B cell (primary cell): ENCODE measurements around the gene NCKAP5L. TPM values are rescaled to one million over a fixed set of nuclear protein-coding genes. Genes with fewer than 3 reads are reported as not detected.

Experiments
- ATAC-seq: fragments of 200-7000 bp; cut with Tn5 transposase; one replicate; pipeline ENCODE4 v1.10.0; 2021; ENCODE audit warnings: low read depth, mild to moderate bottlenecking, moderate number of reproducible peaks, moderate library complexity
- CTCF ChIA-PET: fragments of 350-600 bp; sonication (Branson Sonifier 250); formaldehyde crosslinking; loops from one replicate; lab custom pipeline; 2021; ENCODE audit warnings: antibody characterized with exemption, inconsistent platforms; lab: Charles Lee
- POLR2A ChIA-PET: fragments of 350-600 bp; sonication (Branson Sonifier 250); formaldehyde crosslinking; loops from one replicate; lab custom pipeline; 2021; ENCODE audit warnings: antibody characterized with exemption; lab: Charles Lee
- DNase-seq: peaks from one replicate; pipeline ENCODE4 v3.0.0; 2013
- H2AFZ ChIP-seq: 2 replicates; pipeline ENCODE4 v1.6.1; 2012; ENCODE audit warnings: mild to moderate bottlenecking, low read depth, low read length; ENCODE audit not compliant: insufficient read depth, poor library complexity, severe bottlenecking
- H3K27ac ChIP-seq, 2 donors: 1 replicate in 1 of 2; 2 replicates in 1 of 2; pipeline ENCODE4 v1.5.1; 2012 to 2013; ENCODE audit warnings: low read length in 2 of 2, mild to moderate bottlenecking in 2 of 2, moderate library complexity in 1 of 2
- H3K27me3 ChIP-seq, 4 experiments: fragments of 200-600 bp in 1 of 4; sonication (generic) in 1 of 4; replicated peaks in 1 of 4; 1 replicate in 2 of 4; 2 replicates in 2 of 4; pipeline versions ENCODE4 v1.6.1 to v1.7.0; 2013 to 2016; ENCODE audit warnings: low read length in 3 of 4, mild to moderate bottlenecking in 2 of 4, mixed read lengths in 1 of 4, moderate library complexity in 1 of 4; ENCODE audit not compliant: insufficient read depth in 4 of 4, control insufficient read depth in 3 of 4; ENCODE audit errors: control extremely low read depth in 1 of 4
- H3K36me3 ChIP-seq, 2 experiments: replicated peaks in 1 of 2; 1 replicate in 1 of 2; 2 replicates in 1 of 2; pipeline versions ENCODE4 v1.6.1 to v1.7.1; 2013; ENCODE audit warnings: low read length in 1 of 2; ENCODE audit not compliant: insufficient read depth in 2 of 2, control insufficient read depth in 1 of 2; ENCODE audit errors: control extremely low read depth in 1 of 2, extremely low read depth in 1 of 2
- H3K4me1 ChIP-seq, 2 donors: fragments of 200-600 bp in 1 of 2; sonication (generic) in 1 of 2; 1 replicate in 1 of 2; 2 replicates in 1 of 2; pipeline versions ENCODE4 v1.5.1 to v1.6.1; 2013 to 2017; ENCODE audit warnings: low read length in 2 of 2; ENCODE audit not compliant: control insufficient read depth in 2 of 2, insufficient read depth in 2 of 2
- H3K4me2 ChIP-seq: replicated peaks from 2 replicates; pipeline ENCODE3; 2012; ENCODE audit warnings: mild to moderate bottlenecking, low read depth, low read length; ENCODE audit not compliant: poor library complexity, severe bottlenecking
- H3K4me3 ChIP-seq, 5 experiments: fragments of 200-600 bp in 1 of 5; sonication (generic) in 1 of 5; 1 replicate in 3 of 5; 2 replicates in 2 of 5; pipeline versions ENCODE4 v1.5.1 to v1.7.0; 2011 to 2016; ENCODE audit warnings: low read length in 4 of 5, mild to moderate bottlenecking in 4 of 5, low read depth in 2 of 5, control low read depth in 1 of 5, moderate library complexity in 1 of 5; ENCODE audit not compliant: insufficient read depth in 1 of 5; ENCODE audit errors: control extremely low read depth in 1 of 5, extremely low read depth in 1 of 5
- H3K79me2 ChIP-seq: fragments of 200-600 bp; sonication (generic); one replicate; pipeline ENCODE4 v1.6.0; 2016; ENCODE audit warnings: low read length; ENCODE audit not compliant: control insufficient read depth, insufficient read depth
- H3K9ac ChIP-seq: fragments of 200-600 bp; sonication (generic); 2 replicates; pipeline ENCODE4 v1.6.1; 2017; ENCODE audit warnings: mild to moderate bottlenecking, low read length, moderate library complexity
- H3K9me3 ChIP-seq, 3 donors: one replicate each; pipeline versions ENCODE4 v1.6.1 to v1.7.1; 2013; ENCODE audit warnings: low read length in 2 of 3; ENCODE audit not compliant: control insufficient read depth in 2 of 3, insufficient read depth in 1 of 3; ENCODE audit errors: control extremely low read depth in 1 of 3
- H4K20me1 ChIP-seq: 2 replicates; pipeline ENCODE4 v1.6.0; 2012; ENCODE audit warnings: mild to moderate bottlenecking, low read length; ENCODE audit not compliant: insufficient read depth, control insufficient read depth, poor library complexity, severe bottlenecking
- H3K27ac Mint-ChIP-seq: one replicate; pipeline ENCODE4 v1.8.0; 2021; ENCODE audit warnings: mixed read lengths
- H3K27me3 Mint-ChIP-seq: one replicate; pipeline ENCODE4 v1.8.0; 2021; ENCODE audit warnings: mixed read lengths
- H3K4me1 Mint-ChIP-seq: one replicate; pipeline ENCODE4 v1.8.0; 2021; ENCODE audit warnings: mixed read lengths
- H3K4me3 Mint-ChIP-seq: one replicate; pipeline ENCODE4 v1.8.0; 2021; ENCODE audit warnings: mixed read lengths
- H3K9me3 Mint-ChIP-seq: one replicate; pipeline ENCODE4 v1.8.0; 2022; ENCODE audit warnings: mixed read lengths; ENCODE audit not compliant: insufficient read depth
- EZH2 ChIP-seq: IDR thresholded peaks from 2 replicates; pipeline ENCODE4 v1.6.1; 2012; ENCODE audit warnings: borderline replicate concordance, low read depth, mild to moderate bottlenecking, moderate library complexity, low read length; ENCODE audit not compliant: insufficient read depth, poor library complexity, severe bottlenecking
- WGBS: methylation state at CpG from one replicate; pipeline ENCODE4 v1.1.5; 2013; ENCODE audit warnings: missing lambda C conversion rate; ENCODE audit not compliant: insufficient coverage; 5-methylcytosine and 5-hydroxymethylcytosine counted together
- intact Hi-C: fragments of 100-400 bp; cut with micrococcal nuclease; formaldehyde crosslinking; loops from one replicate; pipeline ENCODE4 v1.10.0; 2022
- polyA plus RNA-seq: library from polyadenylated mRNA; depleted of rRNA; stranded (reverse); fragments of >200 nt; gene quantifications from 2 replicates; pipeline ENCODE4 v1.2.3, GENCODE V29; 2012
- total RNA-seq, 2 donors: library from RNA; stranded (reverse); fragments of 120-200 nt in 1 of 2; gene quantifications; 1 replicate in 1 of 2; 2 replicates in 1 of 2; pipeline versions ENCODE4 v1.2.3 to v1.2.4, GENCODE V29; 2013 to 2022
- TF ChIP-seq, protein P1 (sequence below): fragments of 200-600 bp; IDR thresholded peaks from one replicate; pipeline ENCODE4 v1.8.0; 2022; ENCODE audit warnings: antibody characterized with exemption, mild to moderate bottlenecking

The NCKAP5L gene
- total and polyA plus RNA-seq, 2 donors (not counting 1 experiment from before 2014, with no cell fraction given), result 3.2 to 13.2 TPM

DNA sequence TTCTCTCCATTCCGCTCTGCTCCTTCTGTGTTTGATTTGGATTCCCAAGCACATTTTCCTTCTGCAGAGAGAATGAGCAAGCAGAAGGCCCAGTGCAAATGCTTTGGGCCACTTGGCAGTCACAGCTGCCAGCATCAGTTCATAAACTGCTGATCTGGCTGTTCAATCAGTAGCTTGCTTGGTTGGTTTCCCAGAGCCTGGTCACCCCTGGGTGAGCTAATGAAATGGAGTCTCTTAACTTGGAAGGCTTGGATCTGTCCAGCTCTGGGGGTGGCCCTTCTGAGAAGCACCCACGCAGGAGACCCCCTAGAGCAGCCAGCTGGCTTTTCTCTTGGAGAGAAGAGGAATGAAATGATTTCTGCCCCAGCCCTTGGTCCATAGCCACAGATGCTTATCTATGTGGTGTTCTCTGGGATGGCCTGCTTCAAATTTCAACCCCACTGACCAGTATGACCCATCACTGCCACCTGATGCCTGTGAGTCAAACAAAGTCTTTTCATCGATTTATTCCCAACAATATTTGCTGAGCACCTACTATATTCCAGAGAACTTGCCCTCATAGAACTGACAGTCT is 45.2 kb upstream of the NCKAP5L start:
- POLR2A ChIA-PET, result no interaction called here
- ATAC-seq (no peak), DNase-seq (no peak)
- CTCF ChIA-PET, result no interaction called here
- H3K9ac ChIP-seq, result no peak overlapping the region
- no peaks in the 10 kb centered on the region for H4K20me1 ChIP-seq
- H3K27ac ChIP-seq, result no peak overlapping the region
- intact Hi-C loops, result no loop called here
- H3K4me2 ChIP-seq, result no peak overlapping the region
- TF ChIP-seq, protein P1, sequence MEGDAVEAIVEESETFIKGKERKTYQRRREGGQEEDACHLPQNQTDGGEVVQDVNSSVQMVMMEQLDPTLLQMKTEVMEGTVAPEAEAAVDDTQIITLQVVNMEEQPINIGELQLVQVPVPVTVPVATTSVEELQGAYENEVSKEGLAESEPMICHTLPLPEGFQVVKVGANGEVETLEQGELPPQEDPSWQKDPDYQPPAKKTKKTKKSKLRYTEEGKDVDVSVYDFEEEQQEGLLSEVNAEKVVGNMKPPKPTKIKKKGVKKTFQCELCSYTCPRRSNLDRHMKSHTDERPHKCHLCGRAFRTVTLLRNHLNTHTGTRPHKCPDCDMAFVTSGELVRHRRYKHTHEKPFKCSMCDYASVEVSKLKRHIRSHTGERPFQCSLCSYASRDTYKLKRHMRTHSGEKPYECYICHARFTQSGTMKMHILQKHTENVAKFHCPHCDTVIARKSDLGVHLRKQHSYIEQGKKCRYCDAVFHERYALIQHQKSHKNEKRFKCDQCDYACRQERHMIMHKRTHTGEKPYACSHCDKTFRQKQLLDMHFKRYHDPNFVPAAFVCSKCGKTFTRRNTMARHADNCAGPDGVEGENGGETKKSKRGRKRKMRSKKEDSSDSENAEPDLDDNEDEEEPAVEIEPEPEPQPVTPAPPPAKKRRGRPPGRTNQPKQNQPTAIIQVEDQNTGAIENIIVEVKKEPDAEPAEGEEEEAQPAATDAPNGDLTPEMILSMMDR, result no peak
- TF ChIP-seq EZH2, result no peak
- Mint-ChIP-seq H3K4me3 (no peak overlapping the region), H3K9me3 (peaks cover 4% of the 10 kb centered on the region), H3K27me3 (peaks cover 3% of the 10 kb centered on the region), H3K4me1 (no peaks in the 10 kb centered on the region), H3K27ac (no peak overlapping the region)
- no peak overlapping the region for H3K4me3 ChIP-seq
- 90% methylated on average over 2 of the region's 3 CpGs for WGBS
- no peak overlapping the region for H2AFZ ChIP-seq
- H3K9me3 ChIP-seq, result no peaks in the 10 kb centered on the region
- no peaks in the 10 kb centered on the region for H3K79me2 ChIP-seq
- no peaks in the 10 kb centered on the region for H3K27me3 ChIP-seq
- no peaks in the 10 kb centered on the region for H3K4me1 ChIP-seq
- no peaks in the 10 kb centered on the region for H3K36me3 ChIP-seq

DNA sequence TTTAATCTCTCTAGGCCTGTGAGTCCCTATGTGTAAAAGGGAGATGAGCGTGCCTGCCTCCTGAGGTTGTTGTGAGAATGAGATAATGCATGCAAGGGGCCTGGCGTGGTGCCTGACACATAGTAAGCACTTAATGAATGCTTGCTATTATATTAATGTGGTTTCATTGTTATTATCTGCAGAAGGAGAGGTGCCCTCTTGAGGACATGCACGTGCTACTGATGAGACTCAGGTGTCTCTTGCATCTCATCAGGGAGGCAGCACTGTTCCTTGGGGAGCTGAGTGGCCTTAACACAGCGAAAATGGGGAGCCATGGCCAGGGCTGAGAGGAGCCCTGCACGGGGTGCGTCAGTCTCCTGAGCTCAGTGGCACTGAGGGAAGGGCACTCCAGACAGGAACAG is 44.6 kb upstream of the NCKAP5L start:
- TF ChIP-seq EZH2, result no peak
- TF ChIP-seq, protein P1, result no peak
- Histone ChIP-seq H2AFZ (no peak overlapping the region), H3K4me2 (no peak overlapping the region), H3K27me3 (no peaks in the 10 kb centered on the region), H3K27ac (no peak overlapping the region), H3K9me3 (no peaks in the 10 kb centered on the region), H3K36me3 (no peaks in the 10 kb centered on the region), H3K4me1 (no peaks in the 10 kb centered on the region), H3K79me2 (no peaks in the 10 kb centered on the region), H3K4me3 (no peak overlapping the region), H4K20me1 (no peaks in the 10 kb centered on the region), H3K9ac (no peak overlapping the region)
- DNase-seq (no peak), ATAC-seq (no peak)
- H3K27me3 Mint-ChIP-seq, result peaks cover 3% of the 10 kb centered on the region
- ChIA-PET CTCF (no interaction called here), POLR2A (no interaction called here)
- H3K4me1 Mint-ChIP-seq, result no peaks in the 10 kb centered on the region
- no peak overlapping the region for H3K27ac Mint-ChIP-seq
- no peak overlapping the region for H3K4me3 Mint-ChIP-seq
- peaks cover 2% of the 10 kb centered on the region for H3K9me3 Mint-ChIP-seq
- intact Hi-C loops, result no loop called here
- WGBS, result 84% methylated on average over 6 of the region's 6 CpGs
